HCEC 1CT (cell line): ENCODE measurements around the gene KIAA1958.
"Not testable (repeated sequence)": the region's sequence is repeated elsewhere in the genome, so short reads cannot be mapped to it uniquely, and the experiment has no call there.

Experiments used
- DNase-seq: peaks from one replicate; pipeline ENCODE4 v3.0.0-alpha.2; 2017

Gene KIAA1958

GRCh38 chr9:112489876-112490666, 3.4 kb downstream of the KIAA1958 start:
- DNase-seq: no peak

GRCh38 chr9:112493393-112494137, 6.9 kb downstream of the KIAA1958 start:
- DNase-seq: no peak

GRCh38 chr9:112494153-112494552, 7.5 kb downstream of the KIAA1958 start:
- no peak for DNase-seq

GRCh38 chr9:112495614-112496013, 9.0 kb downstream of the KIAA1958 start:
- no peak for DNase-seq

- DNase-seq: no peak
Observed at GRCh38 chr9:112496074-112496722, 9.6 kb downstream of the KIAA1958 start.

- no peak for DNase-seq
Observed at GRCh38 chr9:112500842-112501241, 14.2 kb downstream of the KIAA1958 start.

- no peak for DNase-seq
Observed at GRCh38 chr9:112501287-112501686, 14.7 kb downstream of the KIAA1958 start.

GRCh38 chr9:112502175-112502946, 15.7 kb downstream of the KIAA1958 start:
- DNase-seq: no peak

- DNase-seq: no peak
Observed at GRCh38 chr9:112503170-112503569, 16.5 kb downstream of the KIAA1958 start.

- no peak for DNase-seq
Observed at GRCh38 chr9:112505086-112505485, 18.5 kb downstream of the KIAA1958 start.

GRCh38 chr9:112505607-112506006, 19.0 kb downstream of the KIAA1958 start:
- DNase-seq: no peak

GRCh38 chr9:112506571-112506970, 19.9 kb downstream of the KIAA1958 start:
- no peak for DNase-seq

- DNase-seq: no peak
Observed at GRCh38 chr9:112507001-112507680, 20.5 kb downstream of the KIAA1958 start.

- no peak for DNase-seq
Observed at GRCh38 chr9:112508377-112508776, 21.8 kb downstream of the KIAA1958 start.

- DNase-seq: not testable (repeated sequence)
Observed at GRCh38 chr9:112512377-112512776, 25.8 kb downstream of the KIAA1958 start.

GRCh38 chr9:112516769-112517168, 30.1 kb downstream of the KIAA1958 start:
- no peak for DNase-seq

GRCh38 chr9:112520069-112520468, 33.4 kb downstream of the KIAA1958 start:
- DNase-seq: no peak

- no peak for DNase-seq
Observed at GRCh38 chr9:112520656-112521055, 34.0 kb downstream of the KIAA1958 start.

- no peak for DNase-seq
Observed at GRCh38 chr9:112526973-112527372, 40.3 kb downstream of the KIAA1958 start.

- no peak for DNase-seq
Observed at GRCh38 chr9:112527959-112528358, 41.3 kb downstream of the KIAA1958 start.

- DNase-seq: no peak
Observed at GRCh38 chr9:112529316-112529715, 42.7 kb downstream of the KIAA1958 start.

GRCh38 chr9:112530751-112531205, 44.2 kb downstream of the KIAA1958 start:
- DNase-seq: no peak
